ENCODE results near the gene RAB14.
"Not testable (repeated sequence)": the region's sequence is repeated elsewhere in the genome, so short reads cannot be mapped to it uniquely, and the experiment has no call there.

The RAB14 gene

DNA sequence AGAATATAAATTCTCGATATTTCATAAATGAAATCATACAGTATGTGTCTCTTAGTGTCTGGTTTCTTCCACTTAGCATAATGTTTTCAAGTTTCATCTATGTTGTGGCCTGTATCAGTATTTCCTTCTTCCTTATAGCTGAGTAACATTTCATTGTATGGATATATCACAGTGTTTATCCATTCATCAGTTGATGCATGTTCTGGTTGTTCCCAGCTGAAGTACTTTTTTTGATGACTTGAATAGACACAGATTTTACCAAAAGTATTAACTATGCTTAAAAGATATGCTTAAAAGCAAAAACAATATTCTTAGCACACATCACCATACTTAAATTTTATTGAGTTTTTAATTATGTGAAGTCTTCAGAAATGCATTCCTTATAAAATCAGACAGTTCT, 12.7 kb downstream of the RAB14 start:
- no peak for DNase-seq

DNA sequence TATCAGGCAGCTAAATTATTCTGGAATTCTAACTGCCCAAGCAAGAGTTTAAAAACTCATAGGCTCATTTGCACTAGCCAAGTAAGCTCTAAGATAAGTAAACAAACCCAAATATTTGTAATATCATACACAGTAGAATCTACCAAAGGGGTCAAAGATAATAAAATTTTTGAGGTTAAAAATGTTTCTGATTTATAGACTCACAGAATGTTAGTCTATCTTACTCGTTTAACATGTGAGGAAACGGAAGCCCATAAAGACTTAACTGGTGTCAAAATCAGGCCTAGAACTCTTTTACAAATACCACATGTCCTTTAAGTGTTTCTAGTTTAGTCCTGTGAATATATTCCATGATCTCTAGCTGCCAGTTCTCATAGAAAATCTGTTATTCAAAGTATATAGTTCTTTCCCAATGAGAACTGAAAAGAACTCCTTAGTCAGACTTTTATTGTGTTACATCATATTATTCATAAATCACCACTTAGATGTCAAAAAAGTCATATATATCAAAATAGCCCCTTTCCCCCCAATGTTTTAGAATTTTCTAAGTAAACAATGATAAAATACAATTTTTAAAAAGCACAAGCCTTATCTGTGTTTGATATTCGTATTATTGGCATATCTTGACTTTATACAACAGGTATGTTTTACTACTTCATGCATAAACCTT, 13.9 kb downstream of the RAB14 start:
- no peak for DNase-seq

GRCh38 chr9:121185774-121186403, 15.8 kb downstream of the RAB14 start:
- DNase-seq = no peak

DNA sequence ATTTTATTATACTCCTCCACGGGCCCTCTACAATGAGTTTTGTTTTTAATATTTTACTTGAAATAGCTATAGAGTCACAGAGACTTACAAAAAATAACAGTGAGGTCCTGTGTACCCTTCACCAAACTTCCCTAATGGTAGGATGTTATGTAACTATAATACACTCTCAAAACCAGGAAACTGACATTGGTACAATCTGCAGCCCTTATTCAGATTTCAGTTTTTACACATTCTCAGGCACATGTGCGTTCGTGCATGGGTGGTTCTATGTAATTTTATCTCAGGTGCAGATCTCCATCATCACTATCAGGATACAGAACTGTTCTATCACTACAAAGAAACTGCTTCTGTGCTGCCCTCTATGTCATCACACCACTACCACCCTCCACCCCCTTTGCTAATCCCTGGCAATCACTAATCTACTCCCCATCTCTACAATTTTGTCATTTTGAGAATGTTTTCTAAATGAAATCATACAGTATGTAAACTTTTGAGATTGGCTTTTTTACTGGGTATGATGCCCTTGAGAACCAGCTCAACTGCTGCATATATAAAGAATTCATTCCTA, 16.4 kb downstream of the RAB14 start:
- no peak for DNase-seq

GRCh38 chr9:121184463-121184862, 17.2 kb downstream of the RAB14 start:
- no peak for DNase-seq

GRCh38 chr9:121183666-121184423, 17.8 kb downstream of the RAB14 start:
- DNase-seq = no peak

- no peak for DNase-seq
These were observed 18.7 kb downstream of the RAB14 start for GRCh38 chr9:121182989-121183388.

DNA sequence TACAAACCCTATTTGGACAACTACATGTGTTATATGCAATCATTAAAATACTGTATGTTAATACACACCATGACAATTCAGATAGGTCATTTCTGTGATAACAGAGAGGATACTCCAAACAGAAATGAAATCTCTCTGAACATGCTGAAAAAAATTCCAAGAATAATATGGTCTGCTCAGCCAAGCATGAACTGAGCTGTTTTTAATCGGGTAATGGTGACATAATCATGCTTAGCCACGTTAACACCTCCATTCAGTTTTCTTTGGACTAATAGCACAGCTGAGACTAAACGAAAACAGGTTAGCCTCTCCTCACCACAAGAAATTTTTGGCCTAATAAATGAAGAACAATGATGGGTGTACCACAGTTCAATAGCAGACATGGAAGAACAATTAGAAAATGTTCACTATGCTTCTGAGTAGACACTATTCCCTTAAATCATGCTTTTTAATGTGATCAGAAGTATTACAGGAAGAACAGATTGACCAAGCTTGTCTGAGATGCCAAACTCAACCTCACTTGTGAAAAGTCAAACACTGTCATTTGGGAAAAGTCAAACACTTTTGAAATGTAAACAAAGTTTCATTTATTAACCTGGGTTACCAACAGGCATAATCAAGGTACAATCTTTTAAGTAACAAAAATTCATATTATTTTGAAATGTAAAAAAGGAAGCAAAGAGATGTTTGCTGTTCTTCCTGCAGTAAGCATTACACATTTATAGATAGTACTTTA, 19.4 kb downstream of the RAB14 start:
- no peak for DNase-seq

- no peak for DNase-seq
These were observed 21.6 kb downstream of the RAB14 start for GRCh38 chr9:121179930-121180681.

DNA sequence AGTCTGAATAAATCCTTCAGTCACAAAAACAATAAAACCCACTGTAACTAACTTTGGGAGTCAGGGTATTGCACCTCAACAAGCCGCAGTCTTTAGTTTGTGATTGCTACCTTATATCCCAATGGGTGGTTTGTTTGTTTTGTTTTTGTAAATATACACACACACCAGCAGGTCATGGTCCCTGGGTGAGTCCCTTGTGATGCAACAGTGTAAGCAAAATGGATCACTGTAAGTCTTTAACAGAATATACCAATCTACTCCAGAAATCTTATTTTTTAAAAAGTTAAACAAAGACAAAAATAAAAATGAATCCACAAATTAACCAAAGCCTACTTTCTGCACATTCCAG, 22.3 kb downstream of the RAB14 start:
- not testable (repeated sequence) for DNase-seq

DNA sequence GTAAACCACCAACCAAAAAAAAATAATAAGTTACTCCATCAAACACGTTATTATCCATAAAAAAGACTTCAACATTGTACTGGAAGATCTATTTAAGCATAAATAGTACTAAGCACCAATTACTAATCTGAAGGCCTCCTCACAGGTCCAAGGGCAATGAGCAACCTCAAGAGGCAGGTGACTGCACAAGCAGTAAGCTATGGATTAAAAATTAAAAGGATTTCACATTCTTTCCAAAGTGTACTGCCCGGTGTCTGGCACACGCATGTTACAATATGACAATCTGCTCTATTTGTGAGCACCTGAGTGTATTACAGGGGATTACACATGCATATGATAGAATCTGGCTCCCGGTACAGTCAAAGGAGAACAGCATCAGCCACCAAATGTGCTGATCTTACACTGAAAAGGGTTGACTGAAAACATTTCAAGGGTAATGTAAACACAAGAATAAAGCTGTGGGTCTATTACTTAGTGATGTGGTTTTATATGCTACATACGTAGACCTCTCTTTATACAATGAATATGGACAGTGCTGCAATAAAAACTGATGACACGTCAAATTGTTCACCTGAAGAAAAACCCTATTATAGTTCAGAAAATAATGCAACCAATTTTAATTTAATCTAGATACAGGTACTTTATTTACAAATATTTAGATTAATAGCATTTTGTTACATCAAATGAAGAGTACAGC, 22.8 kb downstream of the RAB14 start:
- DNase-seq = no peak

GRCh38 chr9:121173501-121173900, 28.2 kb downstream of the RAB14 start:
- DNase-seq = no peak

GRCh38 chr9:121172726-121173487, 28.8 kb downstream of the RAB14 start:
- DNase-seq = no peak

- DNase-seq = no peak
These were observed 30.4 kb downstream of the RAB14 start for GRCh38 chr9:121171236-121171635.

GRCh38 chr9:121169094-121169601, 32.5 kb downstream of the RAB14 start:
- DNase-seq = no peak

- no peak for DNase-seq
These were observed 33.6 kb downstream of the RAB14 start for GRCh38 chr9:121168052-121168451.

- no peak for DNase-seq
These were observed 41.6 kb downstream of the RAB14 start for GRCh38 chr9:121160025-121160424.

GRCh38 chr9:121157939-121158338, 43.7 kb downstream of the RAB14 start:
- no peak for DNase-seq

- no peak for DNase-seq
These were observed 45.4 kb downstream of the RAB14 start for GRCh38 chr9:121156263-121156731.

- no peak for DNase-seq
These were observed 46.9 kb downstream of the RAB14 start for GRCh38 chr9:121154782-121155181.

GRCh38 chr9:121153642-121154041, 48.0 kb downstream of the RAB14 start:
- DNase-seq = no peak

Measured in activated CD4-positive, alpha-beta T cell treated with anti-CD3 and anti-CD28 coated beads for 1 hour (primary cell).